Measurements from ENCODE around the gene CD52. TPM values are rescaled to one million over a fixed set of nuclear protein-coding genes. Genes with fewer than 3 reads are reported as not detected.

CD52 gene
- total and polyA plus RNA-seq, 2 experiments from 2014 or later: 7.3 TPM; not detected in 1

DNA sequence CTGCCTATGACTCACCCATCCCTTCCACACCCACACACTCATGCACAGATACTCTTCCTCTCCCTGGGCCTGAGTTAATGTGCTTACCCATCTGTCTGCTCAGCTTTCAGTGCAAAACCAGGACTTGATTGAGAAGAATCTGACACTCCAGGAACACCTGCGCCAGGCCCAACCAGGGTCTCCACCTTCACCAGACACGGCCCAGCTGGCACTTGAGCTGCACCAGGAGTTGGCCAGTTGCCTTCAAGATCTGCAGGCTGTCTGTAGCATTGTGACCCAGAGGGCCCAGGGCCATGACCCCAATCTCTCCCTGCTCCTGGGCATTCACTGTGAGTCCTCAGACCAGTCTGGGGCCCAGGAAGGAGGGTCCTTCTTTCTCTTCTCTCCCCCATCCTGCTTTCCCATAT lies 41.3 kb upstream of the CD52 start:
- Histone ChIP-seq H3K4me2 (no peak overlapping the region), H4K20me1 (replicated peaks; ENCODE audit: insufficient read depth) (no peaks in the 10 kb centered on the region; the same call in 1 of the 2 replicates), H3K27ac (ENCODE audit: low read depth) (no peak overlapping the region), H3F3A (replicated peaks; ENCODE audit: low read depth) (peaks cover 28% of the 10 kb centered on the region), H3K9me2 (ENCODE audit: insufficient read depth) (no peaks in the 10 kb centered on the region), H3K4me3 (no peak overlapping the region), H2AFZ (no peak overlapping the region), H3K79me2 (replicated peaks; ENCODE audit: insufficient read depth) (no peaks in the 10 kb centered on the region), H3K36me3 (ENCODE audit: insufficient read depth) (peaks cover 31% of the 10 kb centered on the region), H3K27me3 (ENCODE audit: insufficient read depth) (no peaks in the 10 kb centered on the region), H3K4me1 (ENCODE audit: insufficient read depth) (peaks cover 6% of the 10 kb centered on the region)
- TF ChIP-seq POLR2AphosphoS5 (IDR thresholded peaks at IDR 0.05; ENCODE audit: low read depth) (no peak), STAT1 (IDR thresholded peaks at IDR 0.05; ENCODE audit: unreplicated experiment) (no peak), ZNF114 (CRISPR knock-in tag; IDR thresholded peaks at IDR 0.05) (no peak), CTCF (conservative IDR thresholded peaks at IDR 0.05; ENCODE audit: low read depth in 2 of 2) (no peak), CREB1 (CRISPR knock-in tag; IDR thresholded peaks at IDR 0.05; ENCODE audit: low read depth) (no peak), NANOG (IDR thresholded peaks at IDR 0.05; ENCODE audit: borderline replicate concordance) (no peak), ZNF331 (CRISPR knock-in tag; IDR thresholded peaks at IDR 0.05; ENCODE audit: low read depth) (no peak), EZH2phosphoT487 (IDR thresholded peaks at IDR 0.05; ENCODE audit: unreplicated experiment) (no peak), EZH2 (IDR thresholded peaks at IDR 0.05; ENCODE audit: low read depth, unreplicated experiment) (no peak), JUNB (IDR thresholded peaks at IDR 0.05; ENCODE audit: unreplicated experiment) (no peak), REST (IDR thresholded peaks at IDR 0.05; ENCODE audit: unreplicated experiment) (no peak)
- TF ChIP-seq, protein P1, sequence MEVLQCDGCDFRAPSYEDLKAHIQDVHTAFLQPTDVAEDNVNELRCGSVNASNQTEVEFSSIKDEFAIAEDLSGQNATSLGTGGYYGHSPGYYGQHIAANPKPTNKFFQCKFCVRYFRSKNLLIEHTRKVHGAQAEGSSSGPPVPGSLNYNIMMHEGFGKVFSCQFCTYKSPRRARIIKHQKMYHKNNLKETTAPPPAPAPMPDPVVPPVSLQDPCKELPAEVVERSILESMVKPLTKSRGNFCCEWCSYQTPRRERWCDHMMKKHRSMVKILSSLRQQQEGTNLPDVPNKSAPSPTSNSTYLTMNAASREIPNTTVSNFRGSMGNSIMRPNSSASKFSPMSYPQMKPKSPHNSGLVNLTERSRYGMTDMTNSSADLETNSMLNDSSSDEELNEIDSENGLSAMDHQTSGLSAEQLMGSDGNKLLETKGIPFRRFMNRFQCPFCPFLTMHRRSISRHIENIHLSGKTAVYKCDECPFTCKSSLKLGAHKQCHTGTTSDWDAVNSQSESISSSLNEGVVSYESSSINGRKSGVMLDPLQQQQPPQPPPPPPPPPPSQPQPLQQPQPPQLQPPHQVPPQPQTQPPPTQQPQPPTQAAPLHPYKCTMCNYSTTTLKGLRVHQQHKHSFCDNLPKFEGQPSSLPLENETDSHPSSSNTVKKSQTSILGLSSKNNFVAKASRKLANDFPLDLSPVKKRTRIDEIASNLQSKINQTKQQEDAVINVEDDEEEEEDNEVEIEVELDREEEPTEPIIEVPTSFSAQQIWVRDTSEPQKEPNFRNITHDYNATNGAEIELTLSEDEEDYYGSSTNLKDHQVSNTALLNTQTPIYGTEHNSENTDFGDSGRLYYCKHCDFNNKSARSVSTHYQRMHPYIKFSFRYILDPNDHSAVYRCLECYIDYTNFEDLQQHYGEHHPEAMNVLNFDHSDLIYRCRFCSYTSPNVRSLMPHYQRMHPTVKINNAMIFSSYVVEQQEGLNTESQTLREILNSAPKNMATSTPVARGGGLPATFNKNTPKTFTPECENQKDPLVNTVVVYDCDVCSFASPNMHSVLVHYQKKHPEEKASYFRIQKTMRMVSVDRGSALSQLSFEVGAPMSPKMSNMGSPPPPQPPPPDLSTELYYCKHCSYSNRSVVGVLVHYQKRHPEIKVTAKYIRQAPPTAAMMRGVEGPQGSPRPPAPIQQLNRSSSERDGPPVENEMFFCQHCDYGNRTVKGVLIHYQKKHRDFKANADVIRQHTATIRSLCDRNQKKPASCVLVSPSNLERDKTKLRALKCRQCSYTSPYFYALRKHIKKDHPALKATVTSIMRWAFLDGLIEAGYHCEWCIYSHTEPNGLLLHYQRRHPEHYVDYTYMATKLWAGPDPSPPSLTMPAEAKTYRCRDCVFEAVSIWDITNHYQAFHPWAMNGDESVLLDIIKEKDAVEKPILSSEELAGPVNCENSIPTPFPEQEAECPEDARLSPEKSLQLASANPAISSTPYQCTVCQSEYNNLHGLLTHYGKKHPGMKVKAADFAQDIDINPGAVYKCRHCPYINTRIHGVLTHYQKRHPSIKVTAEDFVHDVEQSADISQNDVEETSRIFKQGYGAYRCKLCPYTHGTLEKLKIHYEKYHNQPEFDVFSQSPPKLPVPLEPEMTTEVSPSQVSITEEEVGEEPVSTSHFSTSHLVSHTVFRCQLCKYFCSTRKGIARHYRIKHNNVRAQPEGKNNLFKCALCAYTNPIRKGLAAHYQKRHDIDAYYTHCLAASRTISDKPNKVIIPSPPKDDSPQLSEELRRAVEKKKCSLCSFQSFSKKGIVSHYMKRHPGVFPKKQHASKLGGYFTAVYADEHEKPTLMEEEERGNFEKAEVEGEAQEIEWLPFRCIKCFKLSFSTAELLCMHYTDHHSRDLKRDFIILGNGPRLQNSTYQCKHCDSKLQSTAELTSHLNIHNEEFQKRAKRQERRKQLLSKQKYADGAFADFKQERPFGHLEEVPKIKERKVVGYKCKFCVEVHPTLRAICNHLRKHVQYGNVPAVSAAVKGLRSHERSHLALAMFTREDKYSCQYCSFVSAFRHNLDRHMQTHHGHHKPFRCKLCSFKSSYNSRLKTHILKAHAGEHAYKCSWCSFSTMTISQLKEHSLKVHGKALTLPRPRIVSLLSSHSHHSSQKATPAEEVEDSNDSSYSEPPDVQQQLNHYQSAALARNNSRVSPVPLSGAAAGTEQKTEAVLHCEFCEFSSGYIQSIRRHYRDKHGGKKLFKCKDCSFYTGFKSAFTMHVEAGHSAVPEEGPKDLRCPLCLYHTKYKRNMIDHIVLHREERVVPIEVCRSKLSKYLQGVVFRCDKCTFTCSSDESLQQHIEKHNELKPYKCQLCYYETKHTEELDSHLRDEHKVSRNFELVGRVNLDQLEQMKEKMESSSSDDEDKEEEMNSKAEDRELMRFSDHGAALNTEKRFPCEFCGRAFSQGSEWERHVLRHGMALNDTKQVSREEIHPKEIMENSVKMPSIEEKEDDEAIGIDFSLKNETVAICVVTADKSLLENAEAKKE (CRISPR knock-in tag; IDR thresholded peaks at IDR 0.05): no peak
- TF ChIP-seq, protein P2, sequence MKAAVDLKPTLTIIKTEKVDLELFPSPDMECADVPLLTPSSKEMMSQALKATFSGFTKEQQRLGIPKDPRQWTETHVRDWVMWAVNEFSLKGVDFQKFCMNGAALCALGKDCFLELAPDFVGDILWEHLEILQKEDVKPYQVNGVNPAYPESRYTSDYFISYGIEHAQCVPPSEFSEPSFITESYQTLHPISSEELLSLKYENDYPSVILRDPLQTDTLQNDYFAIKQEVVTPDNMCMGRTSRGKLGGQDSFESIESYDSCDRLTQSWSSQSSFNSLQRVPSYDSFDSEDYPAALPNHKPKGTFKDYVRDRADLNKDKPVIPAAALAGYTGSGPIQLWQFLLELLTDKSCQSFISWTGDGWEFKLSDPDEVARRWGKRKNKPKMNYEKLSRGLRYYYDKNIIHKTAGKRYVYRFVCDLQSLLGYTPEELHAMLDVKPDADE (IDR thresholded peaks at IDR 0.05): no peak
- Mint-ChIP-seq H3K4me3 (no peak overlapping the region), H3K9me3 (no peaks in the 10 kb centered on the region; the same call in 2 of the 3 replicates), H3K36me3 (ENCODE audit: low read depth) (peaks cover 70% of the 10 kb centered on the region), H3K4me1 (peaks cover 33% of the 10 kb centered on the region), H3K27me3 (ENCODE audit: insufficient read depth, low read depth, poor library complexity) (peaks cover 13% of the 10 kb centered on the region), H3K27ac (no peak overlapping the region)
- ATAC-seq (no peak), DNase-seq (ENCODE audit: low spot score) (no peak)
